Islet precursor cell (in vitro differentiated cells): ENCODE results near the gene DBF4.
"Not testable (repeated sequence)": the region's sequence is repeated elsewhere in the genome, so short reads cannot be mapped to it uniquely, and the experiment has no call there.

Experiments used
- DNase-seq: peaks from one replicate; pipeline ENCODE4 v3.0.0-alpha.2; 2018

Gene DBF4

DNA sequence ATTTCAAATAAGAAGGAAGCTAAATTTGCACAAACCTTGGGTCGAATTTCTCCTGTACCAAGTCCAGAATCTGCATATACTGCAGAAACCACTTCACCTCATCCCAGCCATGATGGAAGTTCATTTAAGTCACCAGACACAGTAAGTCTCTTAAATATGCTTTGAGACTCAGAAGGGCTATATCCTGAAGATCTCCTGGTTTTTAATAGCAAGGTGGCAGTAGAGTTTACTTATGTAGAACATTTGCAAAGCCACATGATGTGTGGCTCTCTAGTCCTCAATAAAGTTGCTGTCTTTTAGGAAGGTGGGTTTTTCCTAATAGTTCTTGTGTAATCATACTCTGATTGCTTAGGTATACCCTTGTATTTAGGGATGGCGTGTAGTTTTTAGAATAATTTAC lies 8.7 kb downstream of the DBF4 start:
- no peak for DNase-seq

GRCh38 chr7:87886875-87887274 lies 10.6 kb downstream of the DBF4 start:
- no peak for DNase-seq

DNA sequence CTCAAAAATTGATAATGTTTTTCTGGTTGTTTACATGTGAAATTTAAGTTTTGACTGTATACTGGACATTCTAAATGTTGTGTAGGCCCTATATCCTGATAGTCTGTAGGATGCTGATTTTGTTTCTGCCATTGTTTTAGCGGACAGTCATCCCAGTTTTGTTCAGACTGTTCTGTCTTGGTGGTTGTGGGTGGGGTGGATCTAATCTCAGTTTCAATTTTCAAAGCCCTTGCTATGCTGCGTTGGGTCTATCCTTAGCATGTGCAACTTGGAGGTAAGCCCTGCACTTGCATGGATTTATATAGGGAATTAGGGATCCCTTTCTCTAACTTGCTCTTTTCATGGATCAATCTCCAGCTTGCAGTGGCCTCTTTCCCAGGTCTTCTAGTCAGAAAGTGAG lies 19.1 kb downstream of the DBF4 start:
- no peak for DNase-seq

DNA sequence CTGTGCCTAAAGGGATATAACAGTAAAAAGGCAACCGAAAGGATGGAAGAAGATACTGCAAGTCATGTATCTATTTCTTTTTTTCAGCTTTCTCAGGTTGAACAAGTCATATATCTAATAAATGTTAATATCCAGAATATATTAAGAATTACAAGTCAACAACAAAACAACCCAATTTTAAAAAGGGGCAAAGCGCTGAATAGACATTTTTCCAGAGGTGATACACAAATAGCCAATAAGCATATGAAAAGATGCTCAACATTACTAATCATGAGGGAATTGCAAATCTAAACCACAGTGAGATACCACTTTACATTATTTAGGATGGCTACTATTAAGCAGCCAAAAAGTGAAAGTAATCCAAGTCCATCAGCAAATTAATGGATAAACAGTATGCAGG lies 23.0 kb downstream of the DBF4 start:
- DNase-seq = no peak

- not testable (repeated sequence) for DNase-seq
Measured at GRCh38 chr7:87907136-87907906, 31.0 kb downstream of the DBF4 start.

GRCh38 chr7:87908814-87909213 lies 32.5 kb downstream of the DBF4 start:
- DNase-seq = not testable (repeated sequence)

- no peak for DNase-seq
Measured at GRCh38 chr7:87912121-87912520, 35.8 kb downstream of the DBF4 start.

DNA sequence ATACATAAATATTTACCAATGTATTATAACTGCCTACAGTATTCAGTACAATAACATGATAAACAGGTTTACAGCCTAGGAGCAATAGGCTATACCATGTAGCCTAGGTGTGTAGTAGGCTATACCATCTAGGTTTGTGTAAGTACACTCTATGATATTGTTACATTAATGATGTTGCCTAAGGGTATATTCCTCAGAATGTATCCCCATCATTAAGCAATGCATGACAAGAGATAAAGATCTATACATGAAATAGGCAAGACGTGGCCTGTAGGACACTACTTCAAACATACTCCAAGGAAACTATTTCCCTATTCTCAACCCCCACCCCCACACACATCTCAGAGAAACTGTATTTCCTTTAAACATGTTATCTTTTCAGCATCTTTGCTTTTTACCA lies 42.4 kb downstream of the DBF4 start:
- no peak for DNase-seq

- DNase-seq = no peak
Measured at GRCh38 chr7:87919875-87920274, 43.6 kb downstream of the DBF4 start.

DNA sequence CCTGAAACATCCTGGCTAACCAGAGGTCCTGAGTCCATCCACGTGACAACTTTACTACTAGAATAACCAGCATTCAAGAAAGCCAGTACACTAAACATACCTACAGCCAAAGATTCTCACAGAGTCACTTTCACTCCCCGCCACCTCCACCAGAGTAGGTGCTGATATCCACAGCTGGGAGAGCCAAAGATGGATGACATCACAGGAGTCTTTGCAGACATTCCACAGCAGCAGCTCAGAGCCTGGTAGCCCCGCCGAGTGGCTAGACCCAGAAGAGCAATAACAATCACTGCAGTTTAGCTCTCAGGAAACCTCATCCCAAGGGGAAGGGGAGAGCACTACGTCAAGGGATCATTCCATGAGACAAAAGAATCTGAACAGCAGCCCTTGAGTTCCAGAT lies 44.3 kb downstream of the DBF4 start:
- DNase-seq = peak; percentile 63

DNA sequence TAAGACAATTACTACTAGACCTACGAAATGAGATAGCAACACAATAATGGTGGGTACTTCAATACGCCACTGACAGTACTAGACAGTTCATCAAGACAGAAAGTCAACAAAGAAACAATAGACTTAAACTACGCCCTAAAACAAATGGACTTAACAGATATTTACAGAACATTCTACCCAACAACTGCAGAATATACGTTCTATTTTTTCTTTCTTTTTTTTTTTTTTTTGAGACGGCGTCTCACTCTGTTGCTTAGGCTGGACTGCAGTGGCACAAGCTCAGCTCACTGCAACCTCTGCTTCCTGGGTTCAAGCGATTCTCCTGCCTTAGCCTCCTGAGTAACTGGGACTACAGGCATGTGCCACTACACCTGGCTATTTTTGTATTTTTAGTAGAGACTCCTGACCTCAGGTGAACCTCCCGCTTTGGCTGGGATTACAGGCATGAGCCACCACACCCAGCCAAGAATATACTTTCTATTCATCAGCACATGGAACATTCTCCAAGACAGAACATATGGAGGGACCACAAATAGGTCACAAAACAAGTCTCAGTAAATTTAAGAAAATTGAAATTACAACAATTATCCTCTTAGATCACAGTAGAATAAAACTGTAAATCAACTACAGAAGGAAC lies 46.6 kb downstream of the DBF4 start:
- DNase-seq = not testable (repeated sequence)

DNA sequence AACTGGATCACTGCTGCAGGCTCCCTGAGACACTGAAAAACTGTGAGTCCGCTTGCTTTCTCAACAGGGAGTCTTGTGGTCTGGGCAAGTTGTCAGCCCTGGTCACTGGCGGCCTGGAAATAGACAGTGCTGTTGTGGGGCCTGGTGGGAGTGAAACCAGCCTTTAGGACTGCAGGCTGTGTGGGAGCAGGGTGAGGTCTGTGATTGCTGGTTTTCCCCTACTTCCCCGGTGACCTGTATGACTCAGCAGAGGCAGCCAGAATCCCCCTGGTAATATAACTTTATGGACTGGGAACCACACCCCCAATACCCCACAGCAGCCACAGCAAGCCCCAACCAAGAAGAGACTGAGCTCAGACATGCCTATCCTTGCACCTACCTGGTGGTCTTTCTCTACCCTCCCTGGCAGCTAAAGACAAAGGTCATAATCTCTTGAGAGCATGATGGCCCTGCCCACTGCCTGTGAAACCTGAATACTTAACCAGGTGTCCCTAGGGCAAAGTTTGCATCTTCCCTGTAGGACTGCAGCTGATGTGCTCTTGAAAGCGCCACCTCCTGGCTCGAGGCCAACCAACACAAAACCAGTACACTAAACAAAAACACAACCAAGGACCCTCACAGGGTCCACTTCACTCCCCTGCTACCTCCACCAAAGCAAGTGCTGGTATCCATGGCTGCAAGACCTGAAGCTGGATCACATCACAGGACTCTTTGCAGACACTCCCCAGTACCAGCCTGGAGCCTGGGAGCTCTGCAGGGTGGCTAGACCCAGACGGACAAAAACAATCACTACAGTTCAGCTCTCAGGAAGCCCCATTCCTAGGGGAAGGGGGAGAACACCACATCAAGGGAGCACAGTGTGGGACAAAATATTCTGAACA lies 50.5 kb downstream of the DBF4 start:
- peak; percentile 92 for DNase-seq

- no peak for DNase-seq
Measured at GRCh38 chr7:87933605-87933952, 57.3 kb downstream of the DBF4 start.

DNA sequence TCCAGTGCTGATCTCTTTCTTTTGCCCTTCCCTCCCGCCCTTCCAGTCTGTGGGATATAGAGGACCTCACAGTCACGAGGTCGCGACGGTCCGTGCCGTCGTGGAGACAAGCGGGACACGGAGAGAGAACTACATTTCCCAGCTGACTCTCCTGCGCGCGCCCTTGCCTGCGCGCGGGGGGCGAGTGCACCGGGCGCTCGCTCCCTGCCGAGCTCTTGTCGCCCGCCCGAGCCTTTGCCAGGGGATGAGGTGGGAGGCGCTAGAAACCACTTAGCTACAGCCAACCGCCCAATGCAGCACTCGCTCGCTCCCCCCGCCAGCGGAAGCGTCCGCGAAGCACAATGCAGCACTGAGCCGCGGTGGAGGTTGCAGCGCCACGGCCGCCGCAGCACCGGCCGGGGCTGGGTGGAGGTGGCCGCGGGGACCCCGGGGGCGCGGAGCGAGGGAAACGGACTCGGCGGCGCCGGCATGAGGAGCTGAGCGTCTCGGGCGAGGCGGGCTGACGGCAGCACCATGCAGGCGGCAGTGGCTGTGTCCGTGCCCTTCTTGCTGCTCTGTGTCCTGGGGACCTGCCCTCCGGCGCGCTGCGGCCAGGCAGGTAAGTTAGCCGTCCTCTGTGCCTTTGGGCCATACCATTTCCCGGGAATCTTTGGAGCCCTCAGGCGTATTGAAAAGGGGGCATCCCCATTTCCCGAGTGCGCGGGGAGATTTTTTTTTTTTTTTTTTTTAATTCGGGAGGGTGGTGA lies 57.8 kb downstream of the DBF4 start, which contains the start of gene ADAM22:
Gene ADAM22 (plus strand): TSS at position 299 of the 746 bp plus-strand sequence. CDS start 215 bp downstream, at position 514.
- DNase-seq = peak; percentile 97

DNA sequence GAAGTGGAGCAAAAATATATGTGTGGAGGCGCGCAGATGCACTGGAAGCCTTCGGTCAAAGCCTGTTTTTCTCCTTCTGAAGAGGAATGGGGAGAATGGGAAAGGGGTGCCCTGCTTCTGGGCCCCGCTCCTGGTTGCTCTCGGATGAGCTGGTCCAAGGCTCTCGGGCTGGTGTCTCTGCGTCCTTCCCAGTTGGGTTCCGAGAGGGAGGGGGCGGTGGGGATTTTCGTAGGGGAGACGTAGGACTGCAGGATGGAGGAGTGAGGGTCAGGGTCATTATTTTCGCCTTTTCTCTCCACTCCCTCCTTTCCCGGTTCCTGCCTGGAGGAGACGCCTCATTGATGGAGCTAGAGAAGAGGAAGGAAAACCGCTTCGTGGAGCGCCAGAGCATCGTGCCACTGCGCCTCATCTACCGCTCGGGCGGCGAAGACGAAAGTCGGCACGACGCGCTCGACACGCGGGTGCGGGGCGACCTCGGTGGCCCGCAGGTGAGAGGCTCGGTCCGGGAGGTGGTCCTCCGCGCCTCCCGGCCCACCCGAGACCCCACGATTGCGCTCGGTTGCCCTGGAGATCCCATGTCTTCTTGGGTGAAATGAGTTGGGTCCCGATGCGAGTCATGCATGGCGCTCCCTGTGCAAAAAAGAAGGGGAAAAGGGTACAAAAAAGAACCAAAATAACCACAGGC lies 58.5 kb downstream of the DBF4 start:
- DNase-seq = peak; percentile 54

GRCh38 chr7:87935384-87935706 lies 59.1 kb downstream of the DBF4 start:
- DNase-seq = peak; percentile 51

GRCh38 chr7:87941138-87941537 lies 64.8 kb downstream of the DBF4 start:
- DNase-seq = no peak

GRCh38 chr7:87944547-87944946 lies 68.3 kb downstream of the DBF4 start:
- DNase-seq = no peak

GRCh38 chr7:87945926-87946325 lies 69.6 kb downstream of the DBF4 start:
- not testable (repeated sequence) for DNase-seq

DNA sequence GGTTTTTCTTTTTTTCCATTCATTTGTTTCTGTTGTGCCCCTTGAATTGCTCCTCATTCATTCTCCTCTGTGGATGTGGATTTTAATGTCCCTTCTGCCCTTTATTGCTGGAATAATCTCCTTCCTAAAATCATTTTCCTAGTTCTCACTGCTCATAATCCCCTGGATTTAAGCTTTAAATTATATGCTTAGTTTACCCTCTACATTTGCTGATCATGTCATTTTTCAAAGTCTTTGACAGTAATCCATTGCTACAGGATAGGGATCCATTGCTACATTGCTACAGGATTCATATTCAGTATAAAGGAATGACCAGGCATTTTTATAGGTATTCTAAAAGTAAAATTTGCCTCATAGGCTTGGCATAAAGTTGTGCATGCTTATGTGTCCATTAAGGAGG lies 72.1 kb downstream of the DBF4 start:
- no peak for DNase-seq
